OCI-M2 (cell line): ENCODE measurements around the gene GARIN5A.
"Not testable (repeated sequence)": the region's sequence is repeated elsewhere in the genome, so short reads cannot be mapped to it uniquely, and the experiment has no call there.

Experiments used
- DNase-seq: peaks from one replicate; lab custom pipeline; 2025; ENCODE audit not compliant: unreplicated experiment; lab: John Stamatoyannopoulos, UW

Gene GARIN5A

GRCh38 chr19:50489461-50490011 is 12.9 kb upstream of the GARIN5A start:
- no peak for DNase-seq

GRCh38 chr19:50488389-50489194 is 11.9 kb upstream of the GARIN5A start:
- no peak for DNase-seq

- DNase-seq: no peak
Observed at GRCh38 chr19:50486823-50487515, 10.3 kb upstream of the GARIN5A start.

GRCh38 chr19:50485284-50485955 is 8.8 kb upstream of the GARIN5A start:
- DNase-seq: no peak

- DNase-seq: no peak
Observed at GRCh38 chr19:50482916-50483315, 6.3 kb upstream of the GARIN5A start.

GRCh38 chr19:50482271-50482855 is 5.7 kb upstream of the GARIN5A start:
- no peak for DNase-seq

GRCh38 chr19:50481351-50482149 is 4.9 kb upstream of the GARIN5A start:
- no peak for DNase-seq

GRCh38 chr19:50480281-50481111 is 3.8 kb upstream of the GARIN5A start:
- DNase-seq: no peak

GRCh38 chr19:50479761-50480251 is 3.2 kb upstream of the GARIN5A start:
- DNase-seq: no peak

- DNase-seq: no peak
Observed at GRCh38 chr19:50478901-50479715, 2.5 kb upstream of the GARIN5A start.

GRCh38 chr19:50477751-50478515 is 1.3 kb upstream of the GARIN5A start:
- DNase-seq: no peak

GRCh38 chr19:50476907-50477238 is 225 bp upstream of the GARIN5A start:
- DNase-seq: no peak

GRCh38 chr19:50475736-50476223 is 868 bp downstream of the GARIN5A start:
- no peak for DNase-seq

GRCh38 chr19:50475101-50475568 is 1.5 kb downstream of the GARIN5A start:
- no peak for DNase-seq

GRCh38 chr19:50473336-50473735 is 3.3 kb downstream of the GARIN5A start:
- DNase-seq: not testable (repeated sequence)

GRCh38 chr19:50468818-50469217 is 7.8 kb downstream of the GARIN5A start:
- DNase-seq: no peak

- DNase-seq: no peak
Observed at GRCh38 chr19:50467566-50467965, 9.1 kb downstream of the GARIN5A start.

- no peak for DNase-seq
Observed at GRCh38 chr19:50466706-50467039, 10.0 kb downstream of the GARIN5A start.
